Fibroblast of skin of left biceps (primary cell): ENCODE results near the gene METTL23.
"Not testable (repeated sequence)": the region's sequence is repeated elsewhere in the genome, so short reads cannot be mapped to it uniquely, and the experiment has no call there.

ENCODE experiments used
- DNase-seq, 2 experiments: peaks; one replicate each; pipeline ENCODE4 v3.0.0-alpha.2; 2013; ENCODE audit warnings: low read depth in 2 of 2

METTL23 gene

GRCh38 chr17:76695059-76695831 is 31.4 kb upstream of the METTL23 start:
- no peak for DNase-seq

- DNase-seq, result no peak
Measured at GRCh38 chr17:76696763-76697701, 29.6 kb upstream of the METTL23 start.

GRCh38 chr17:76697702-76698465 is 28.8 kb upstream of the METTL23 start:
- no peak for DNase-seq

GRCh38 chr17:76698466-76698977 is 28.1 kb upstream of the METTL23 start:
- DNase-seq, result not testable (repeated sequence)

GRCh38 chr17:76700270-76700616 is 26.4 kb upstream of the METTL23 start:
- no peak for DNase-seq

- DNase-seq, result no peak
Measured at GRCh38 chr17:76700617-76701470, 25.8 kb upstream of the METTL23 start.

GRCh38 chr17:76701471-76701967 is 25.1 kb upstream of the METTL23 start:
- DNase-seq, result no peak

GRCh38 chr17:76702076-76702475 is 24.6 kb upstream of the METTL23 start:
- DNase-seq, result no peak

- DNase-seq, result no peak
Measured at GRCh38 chr17:76702941-76703637, 23.6 kb upstream of the METTL23 start.

GRCh38 chr17:76704805-76705204 is 21.8 kb upstream of the METTL23 start:
- DNase-seq, result no peak

GRCh38 chr17:76706817-76707216 is 19.8 kb upstream of the METTL23 start:
- no peak for DNase-seq

- no peak for DNase-seq
Measured at GRCh38 chr17:76707985-76708807, 18.4 kb upstream of the METTL23 start.

- peak; percentile 96 to 97 for DNase-seq
Measured at GRCh38 chr17:76709077-76709950, 17.3 kb upstream of the METTL23 start.

GRCh38 chr17:76709951-76710862 is 16.4 kb upstream of the METTL23 start:
- DNase-seq, result not testable (repeated sequence)

GRCh38 chr17:76710863-76711611 is 15.6 kb upstream of the METTL23 start, which contains the start of gene MXRA7:
MXRA7 (minus strand) TSS chr17:76710965; CDS start chr17:76710946, 19 bp downstream.
- DNase-seq, result no peak

GRCh38 chr17:76712321-76712720 is 14.3 kb upstream of the METTL23 start:
- DNase-seq, result not testable (repeated sequence)
